PC-3 (cell line): Measurements from ENCODE around the gene MYO1H.

ENCODE experiments used
- EZH2phosphoT487 ChIP-seq: fragments of 300-600 bp; sonication (generic); IDR thresholded peaks from 2 replicates; pipeline ENCODE4 v1.6.1; 2018; ENCODE audit warnings: mild to moderate bottlenecking, antibody characterized with exemption, low read length, borderline replicate concordance
- TF ChIP-seq, protein P1 (sequence below): fragments of 300-600 bp; sonication (generic); conservative IDR thresholded peaks from 2 replicates; pipeline ENCODE4 v1.5.1; 2017; ENCODE audit warnings: antibody characterized with exemption, low read depth, mild to moderate bottlenecking, low read length

DNA sequence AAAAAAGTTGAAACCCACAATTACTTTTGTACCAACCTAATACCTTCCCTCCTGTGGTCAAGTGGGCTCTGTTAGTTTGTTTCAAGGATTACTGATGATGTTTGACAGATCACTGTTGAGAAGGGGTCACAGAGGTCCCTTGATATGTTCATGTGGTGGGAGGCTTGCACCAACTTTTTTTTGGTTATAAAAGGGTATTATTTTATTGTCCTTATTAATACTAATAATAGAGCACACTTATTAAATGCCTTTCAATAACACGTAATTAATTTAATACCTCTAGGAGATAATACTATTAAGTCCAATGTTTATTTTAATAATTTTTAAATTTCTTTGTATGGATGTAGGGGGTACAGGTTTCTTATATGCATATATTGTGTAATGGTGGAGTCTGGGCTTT lies 134.2 kb downstream of the MYO1H start:
- TF ChIP-seq, protein P1, sequence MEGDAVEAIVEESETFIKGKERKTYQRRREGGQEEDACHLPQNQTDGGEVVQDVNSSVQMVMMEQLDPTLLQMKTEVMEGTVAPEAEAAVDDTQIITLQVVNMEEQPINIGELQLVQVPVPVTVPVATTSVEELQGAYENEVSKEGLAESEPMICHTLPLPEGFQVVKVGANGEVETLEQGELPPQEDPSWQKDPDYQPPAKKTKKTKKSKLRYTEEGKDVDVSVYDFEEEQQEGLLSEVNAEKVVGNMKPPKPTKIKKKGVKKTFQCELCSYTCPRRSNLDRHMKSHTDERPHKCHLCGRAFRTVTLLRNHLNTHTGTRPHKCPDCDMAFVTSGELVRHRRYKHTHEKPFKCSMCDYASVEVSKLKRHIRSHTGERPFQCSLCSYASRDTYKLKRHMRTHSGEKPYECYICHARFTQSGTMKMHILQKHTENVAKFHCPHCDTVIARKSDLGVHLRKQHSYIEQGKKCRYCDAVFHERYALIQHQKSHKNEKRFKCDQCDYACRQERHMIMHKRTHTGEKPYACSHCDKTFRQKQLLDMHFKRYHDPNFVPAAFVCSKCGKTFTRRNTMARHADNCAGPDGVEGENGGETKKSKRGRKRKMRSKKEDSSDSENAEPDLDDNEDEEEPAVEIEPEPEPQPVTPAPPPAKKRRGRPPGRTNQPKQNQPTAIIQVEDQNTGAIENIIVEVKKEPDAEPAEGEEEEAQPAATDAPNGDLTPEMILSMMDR: no peak
- TF ChIP-seq EZH2phosphoT487: no peak
